Measurements from ENCODE around the gene SAP30BP.

Gene SAP30BP

DNA sequence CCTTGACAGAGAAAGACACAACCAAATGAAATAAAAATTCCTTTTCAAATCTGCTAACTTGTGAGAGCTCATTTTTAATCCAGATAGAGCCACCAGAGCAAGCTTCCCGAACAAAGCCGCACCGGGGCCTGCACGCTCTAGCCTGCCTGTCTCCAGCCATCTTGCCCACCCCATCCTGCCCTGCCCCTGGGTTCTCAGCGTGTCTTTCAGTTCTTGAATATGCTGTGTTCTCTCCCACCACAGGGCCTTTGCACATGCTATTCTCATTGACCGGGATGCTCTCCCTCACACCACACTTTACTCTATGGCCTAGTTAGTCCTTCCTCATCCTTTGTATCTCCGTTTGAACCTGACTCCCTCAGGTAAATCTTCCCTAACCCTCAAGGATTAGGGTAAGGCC lies 19.2 kb upstream of the SAP30BP start:
- Histone ChIP-seq H3K4me1 (ENCODE audit: insufficient read depth, low read length) (peaks cover 29% of the 10 kb centered on the region), H3K9ac (ENCODE audit: low read depth, low read length) (no peak overlapping the region), H3K36me3 (ENCODE audit: insufficient read depth, low read length) (peaks cover 10% of the 10 kb centered on the region; the same call in 1 of the 2 replicates), H3K9me3 (ENCODE audit: control insufficient read depth, insufficient read depth, low read length) (no peaks in the 10 kb centered on the region)

DNA sequence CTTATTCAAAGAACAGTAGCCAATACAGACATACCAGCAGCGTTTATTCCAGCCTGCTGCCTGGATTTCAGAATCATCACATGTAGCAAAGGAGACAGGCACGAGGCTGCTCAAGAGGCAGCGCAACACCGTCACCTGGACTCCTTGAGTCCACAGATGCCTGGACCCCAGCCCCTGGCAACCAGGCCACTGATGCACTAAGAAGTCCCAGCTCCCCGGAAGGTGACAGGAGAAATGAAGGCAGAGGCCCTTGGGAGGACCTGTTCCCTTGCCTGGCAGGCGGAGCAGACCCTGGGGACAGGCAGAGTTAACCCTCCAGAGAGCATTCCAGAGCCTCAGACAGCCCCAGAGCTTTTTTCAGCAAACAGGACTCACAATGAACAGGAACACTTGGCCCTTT lies 17.5 kb upstream of the SAP30BP start:
- H3K9me3 ChIP-seq (ENCODE audit: control insufficient read depth, insufficient read depth, low read length), result no peaks in the 10 kb centered on the region
- H3K36me3 ChIP-seq (ENCODE audit: insufficient read depth, low read length), result peaks cover 8% of the 10 kb centered on the region; the same call in 1 of the 2 replicates
- no peak overlapping the region for H3K9ac ChIP-seq (ENCODE audit: low read depth, low read length)
- H3K4me1 ChIP-seq (ENCODE audit: insufficient read depth, low read length), result peaks cover 20% of the 10 kb centered on the region; the same call in 1 of the 2 replicates

DNA sequence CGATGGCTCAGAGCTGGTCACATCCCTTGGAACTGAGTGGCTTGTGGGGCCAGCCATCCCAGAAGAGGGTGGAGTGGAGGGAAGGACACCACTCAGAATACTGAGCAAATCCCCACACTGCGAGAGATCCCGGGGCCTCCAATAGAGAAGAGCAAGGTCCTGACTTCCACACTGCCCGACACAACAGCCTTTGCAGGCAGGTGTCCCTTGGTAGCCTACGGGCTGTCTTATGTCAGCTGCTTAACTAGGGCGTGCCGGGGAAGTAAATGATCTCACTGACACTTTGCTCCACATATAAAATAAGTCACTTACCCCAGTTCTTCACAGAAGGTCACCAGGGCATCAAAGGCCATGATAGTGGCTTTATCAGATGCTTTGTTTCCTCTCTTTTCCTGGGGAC lies 16.3 kb upstream of the SAP30BP start:
- Histone ChIP-seq H3K36me3 (ENCODE audit: insufficient read depth, low read length) (peaks cover 8% of the 10 kb centered on the region; the same call in 1 of the 2 replicates), H3K9ac (ENCODE audit: low read depth, low read length) (no peak overlapping the region), H3K9me3 (ENCODE audit: control insufficient read depth, insufficient read depth, low read length) (no peaks in the 10 kb centered on the region), H3K4me1 (ENCODE audit: insufficient read depth, low read length) (peaks cover 11% of the 10 kb centered on the region; the same call in 1 of the 2 replicates)

DNA sequence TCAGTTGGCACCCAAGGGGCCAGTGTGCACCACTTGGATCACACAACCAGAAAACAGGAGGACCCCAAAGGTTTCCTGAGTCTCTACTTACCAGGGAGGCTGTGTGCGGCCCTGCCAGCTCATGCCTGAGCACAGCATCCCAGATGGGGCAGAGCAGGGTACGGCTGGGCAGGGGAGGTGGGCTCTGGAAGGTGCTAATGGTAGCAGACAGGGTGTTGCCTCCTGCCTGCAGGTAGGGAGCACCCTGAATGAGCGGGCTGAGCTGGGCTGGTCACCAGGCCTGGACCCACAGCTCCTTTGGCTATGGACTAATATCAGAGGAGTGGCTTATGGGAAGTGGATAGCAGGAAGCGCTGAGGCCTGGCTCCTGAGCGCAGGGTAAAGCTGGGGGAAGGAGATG lies 14.8 kb upstream of the SAP30BP start:
- no peaks in the 10 kb centered on the region for H3K4me1 ChIP-seq (ENCODE audit: insufficient read depth, low read length)
- no peaks in the 10 kb centered on the region for H3K9me3 ChIP-seq (ENCODE audit: control insufficient read depth, insufficient read depth, low read length)
- H3K9ac ChIP-seq (ENCODE audit: low read depth, low read length), result no peak overlapping the region
- peaks cover 11% of the 10 kb centered on the region for H3K36me3 ChIP-seq (ENCODE audit: insufficient read depth, low read length)

DNA sequence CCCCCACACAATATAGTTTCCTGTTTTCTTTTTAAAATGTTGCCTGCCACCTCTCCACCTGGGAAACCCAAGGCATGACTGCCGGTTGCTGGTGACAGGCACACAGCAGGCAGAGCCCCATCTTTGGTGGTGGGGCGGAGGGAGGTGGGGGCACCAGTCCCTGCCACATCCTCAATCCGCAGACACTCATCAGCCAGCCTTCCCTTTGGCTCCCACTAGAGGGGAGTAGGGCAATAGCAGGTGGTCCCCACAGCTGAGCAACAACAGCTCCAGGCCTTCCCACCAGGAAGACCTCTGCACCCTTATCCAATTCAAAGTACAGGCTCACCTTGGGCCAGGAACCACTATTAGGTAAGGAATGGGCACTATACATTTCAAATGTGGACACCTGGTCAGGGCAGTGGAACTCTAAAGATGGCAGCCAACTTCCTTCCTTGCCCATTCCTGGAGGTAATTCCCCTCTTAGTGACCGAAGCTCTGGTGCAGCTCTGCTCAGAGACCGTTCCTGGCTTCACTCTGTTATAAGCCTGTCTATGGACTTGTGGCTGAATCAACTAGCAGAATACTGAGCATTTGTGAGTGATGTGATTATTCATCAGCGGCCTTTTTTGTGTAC lies 14.1 kb upstream of the SAP30BP start:
- Histone ChIP-seq H3K9ac (ENCODE audit: low read depth, low read length) (no peak overlapping the region), H3K4me1 (ENCODE audit: insufficient read depth, low read length) (no peaks in the 10 kb centered on the region), H3K9me3 (ENCODE audit: control insufficient read depth, insufficient read depth, low read length) (no peaks in the 10 kb centered on the region), H3K36me3 (ENCODE audit: insufficient read depth, low read length) (peaks cover 12% of the 10 kb centered on the region)

DNA sequence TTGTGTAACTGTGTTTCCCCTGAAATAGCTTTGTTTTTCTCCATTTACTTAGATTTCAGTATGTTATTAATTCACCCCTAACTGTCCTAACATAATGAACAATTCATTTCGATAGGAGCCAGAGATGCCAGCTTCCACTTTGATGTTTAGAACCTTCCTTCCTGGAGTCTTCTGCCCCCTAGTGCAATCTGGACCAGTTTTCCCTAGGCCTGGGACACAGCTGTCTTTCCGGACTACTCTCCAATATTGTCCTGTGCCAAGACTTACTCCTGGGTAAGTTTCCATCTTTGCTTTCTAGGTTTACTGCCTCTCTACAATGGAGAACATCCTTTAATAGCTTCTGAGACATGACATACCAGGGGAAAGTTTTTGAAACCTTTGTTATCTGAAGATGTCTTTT lies 13.0 kb upstream of the SAP30BP start:
- Histone ChIP-seq H3K9me3 (ENCODE audit: control insufficient read depth, insufficient read depth, low read length) (no peaks in the 10 kb centered on the region), H3K36me3 (ENCODE audit: insufficient read depth, low read length) (peaks cover 17% of the 10 kb centered on the region), H3K9ac (ENCODE audit: low read depth, low read length) (no peak overlapping the region), H3K4me1 (ENCODE audit: insufficient read depth, low read length) (no peaks in the 10 kb centered on the region)

DNA sequence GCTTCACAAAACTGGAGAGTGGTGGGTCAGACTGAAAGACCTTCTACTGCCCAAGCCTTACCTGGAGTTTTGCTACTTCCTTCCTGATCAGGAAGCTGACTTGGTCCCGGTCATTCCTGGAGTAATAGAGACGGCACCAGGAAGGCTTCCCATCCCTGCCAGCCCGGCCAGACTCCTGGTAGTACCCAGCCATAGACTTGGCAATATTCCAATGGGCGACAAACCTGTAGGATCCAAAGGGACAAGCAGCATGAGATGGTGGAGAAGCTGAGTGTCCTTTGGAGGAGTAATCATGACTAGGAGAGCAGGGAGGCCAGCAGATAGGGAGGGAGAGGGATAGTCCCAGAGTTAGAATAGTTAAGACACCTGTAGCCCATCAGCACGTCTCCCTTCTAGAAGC lies 8.9 kb upstream of the SAP30BP start:
- no peaks in the 10 kb centered on the region for H3K9me3 ChIP-seq (ENCODE audit: control insufficient read depth, insufficient read depth, low read length)
- peaks cover 32% of the 10 kb centered on the region for H3K36me3 ChIP-seq (ENCODE audit: insufficient read depth, low read length)
- no peak overlapping the region for H3K9ac ChIP-seq (ENCODE audit: low read depth, low read length)
- H3K4me1 ChIP-seq (ENCODE audit: insufficient read depth, low read length), result no peaks in the 10 kb centered on the region

DNA sequence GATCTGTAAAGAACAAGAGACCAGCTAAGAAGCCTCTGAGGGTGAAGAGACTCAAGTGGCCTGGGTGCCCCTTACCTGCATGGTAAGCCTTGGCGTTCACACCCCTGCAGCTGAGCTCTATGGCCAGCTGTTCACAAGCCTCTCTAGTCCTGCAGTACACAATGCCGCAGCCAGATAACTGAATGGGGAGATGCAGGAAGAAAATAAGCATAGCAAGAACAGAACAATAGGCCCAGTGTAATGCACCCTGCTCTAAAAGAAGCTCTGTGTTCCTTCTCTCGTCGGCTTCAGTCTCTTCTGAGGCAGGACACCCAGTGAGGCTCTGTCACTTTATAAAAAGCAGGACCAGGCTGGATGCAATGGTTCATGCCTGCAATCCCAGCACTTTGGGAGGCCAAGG lies 5.6 kb upstream of the SAP30BP start:
- peaks cover 35% of the 10 kb centered on the region for H3K36me3 ChIP-seq (ENCODE audit: insufficient read depth, low read length)
- H3K9ac ChIP-seq (ENCODE audit: low read depth, low read length), result no peak overlapping the region
- H3K4me1 ChIP-seq (ENCODE audit: insufficient read depth, low read length), result no peaks in the 10 kb centered on the region
- no peaks in the 10 kb centered on the region for H3K9me3 ChIP-seq (ENCODE audit: control insufficient read depth, insufficient read depth, low read length)

DNA sequence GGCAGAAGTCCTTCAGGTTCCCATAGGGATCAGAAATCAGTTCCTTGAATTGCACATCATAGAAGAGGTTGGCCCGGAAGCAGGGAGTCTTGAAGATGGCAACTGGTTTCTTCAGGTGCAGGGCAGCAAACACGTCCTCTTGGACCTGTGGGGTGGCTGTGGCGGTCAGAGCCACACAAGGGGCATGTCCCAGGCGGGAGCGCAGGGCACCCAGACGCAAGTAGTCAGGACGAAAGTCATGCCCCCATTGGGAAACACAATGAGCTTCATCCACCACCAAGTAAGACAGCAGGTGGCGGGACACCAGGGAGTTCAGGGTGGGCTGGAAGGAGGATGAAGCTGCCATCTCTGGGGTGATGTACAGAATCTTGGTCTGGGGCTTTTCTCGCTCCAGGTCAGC lies 4.6 kb upstream of the SAP30BP start:
- no peaks in the 10 kb centered on the region for H3K9me3 ChIP-seq (ENCODE audit: control insufficient read depth, insufficient read depth, low read length)
- peaks cover 30% of the 10 kb centered on the region for H3K36me3 ChIP-seq (ENCODE audit: insufficient read depth, low read length)
- H3K4me1 ChIP-seq (ENCODE audit: insufficient read depth, low read length), result no peaks in the 10 kb centered on the region
- no peak overlapping the region for H3K9ac ChIP-seq (ENCODE audit: low read depth, low read length)

DNA sequence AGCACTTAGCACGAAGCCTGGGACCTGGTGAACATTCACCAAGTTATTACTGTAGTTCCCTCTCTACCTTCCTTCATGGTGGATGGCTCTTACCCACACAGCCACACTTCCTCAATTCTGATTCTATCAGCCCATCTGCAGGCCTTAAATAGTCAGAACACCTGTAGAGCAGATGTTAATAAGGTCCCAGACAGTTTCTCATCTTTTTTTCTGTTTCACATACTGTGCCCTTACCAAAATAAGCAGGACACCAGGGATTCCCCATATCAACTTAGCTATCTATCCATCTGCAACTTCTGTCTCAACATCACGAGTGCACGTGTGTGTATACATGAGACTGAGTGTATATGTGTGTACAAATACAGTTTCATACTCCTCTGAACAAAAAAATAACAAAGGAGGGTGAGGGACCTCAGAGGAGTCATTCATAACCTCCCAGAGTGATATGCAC lies 3.0 kb upstream of the SAP30BP start:
- Histone ChIP-seq H3K9me3 (ENCODE audit: control insufficient read depth, insufficient read depth, low read length) (no peaks in the 10 kb centered on the region), H3K9ac (ENCODE audit: low read depth, low read length) (no peak overlapping the region), H3K4me1 (ENCODE audit: insufficient read depth, low read length) (no peaks in the 10 kb centered on the region), H3K36me3 (ENCODE audit: insufficient read depth, low read length) (peaks cover 26% of the 10 kb centered on the region; the same call in 1 of the 2 replicates)

DNA sequence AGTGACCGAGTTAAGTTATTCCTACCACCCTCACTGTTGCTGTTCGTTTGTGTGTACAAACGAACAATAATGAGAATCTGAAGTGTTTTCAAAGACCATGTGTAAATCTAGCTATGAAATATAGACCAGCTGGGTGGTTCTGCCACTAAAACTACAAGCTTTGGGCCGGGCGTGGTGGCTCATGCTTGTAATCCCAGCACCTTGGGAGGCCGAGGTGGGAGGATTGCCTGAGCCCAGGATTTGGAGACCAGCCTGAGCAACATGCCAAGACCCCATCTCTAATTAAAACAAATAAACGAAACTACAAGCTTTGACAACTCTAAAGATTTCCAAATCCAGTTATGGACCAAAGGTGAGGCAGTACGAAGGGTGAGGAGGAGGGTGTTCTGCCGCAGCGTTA lies 1.2 kb upstream of the SAP30BP start:
- H3K36me3 ChIP-seq (ENCODE audit: insufficient read depth, low read length), result peaks cover 27% of the 10 kb centered on the region
- H3K4me1 ChIP-seq (ENCODE audit: insufficient read depth, low read length), result no peaks in the 10 kb centered on the region
- no peaks in the 10 kb centered on the region for H3K9me3 ChIP-seq (ENCODE audit: control insufficient read depth, insufficient read depth, low read length)
- peak overlapping the region; percentile 76; the same call in 1 of the 2 replicates for H3K9ac ChIP-seq (ENCODE audit: low read depth, low read length)

DNA sequence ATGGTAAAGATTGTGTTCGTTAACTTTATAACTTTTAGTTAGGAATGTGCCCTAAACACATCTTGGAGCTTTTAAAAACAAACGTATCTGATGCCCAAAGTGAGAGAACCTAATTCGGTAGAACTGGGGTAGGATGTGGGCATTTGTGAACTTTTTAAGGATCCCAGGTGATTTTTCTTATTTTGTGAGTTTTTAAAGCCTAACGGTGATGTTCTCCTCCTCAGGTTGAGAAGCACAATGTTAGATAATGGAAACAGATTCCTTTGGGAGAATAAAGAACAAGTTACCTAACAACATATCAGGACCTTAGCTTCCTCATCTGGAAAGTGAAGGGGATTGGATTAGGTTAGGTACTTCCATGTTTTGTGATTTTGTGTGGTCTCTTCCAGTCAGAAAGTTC lies 687 bp downstream of the SAP30BP start:
- Histone ChIP-seq H3K9me3 (ENCODE audit: control insufficient read depth, insufficient read depth, low read length) (no peaks in the 10 kb centered on the region), H3K36me3 (ENCODE audit: insufficient read depth, low read length) (peaks cover 22% of the 10 kb centered on the region), H3K4me1 (ENCODE audit: insufficient read depth, low read length) (no peaks in the 10 kb centered on the region), H3K9ac (ENCODE audit: low read depth, low read length) (peak overlapping the region; percentile 76)

DNA sequence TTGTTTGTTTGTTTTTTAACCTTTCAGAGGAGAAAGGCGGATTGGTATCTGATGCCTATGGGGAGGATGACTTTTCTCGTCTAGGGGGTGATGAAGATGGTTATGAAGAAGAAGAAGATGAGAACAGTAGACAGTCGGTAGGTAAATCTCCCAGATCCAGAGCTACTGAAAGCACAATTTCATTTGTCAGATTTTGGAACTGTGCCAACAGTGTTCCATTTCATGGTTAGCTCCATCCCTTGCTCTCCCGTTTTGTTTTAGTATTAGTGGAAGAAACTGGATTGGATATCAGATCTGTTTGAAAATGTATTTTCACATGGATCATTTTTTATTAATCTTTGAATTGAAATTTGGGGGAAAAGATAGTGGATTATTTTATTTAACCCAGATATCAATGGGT lies 1.4 kb downstream of the SAP30BP start:
- H3K9me3 ChIP-seq (ENCODE audit: control insufficient read depth, insufficient read depth, low read length), result no peaks in the 10 kb centered on the region
- peaks cover 20% of the 10 kb centered on the region for H3K36me3 ChIP-seq (ENCODE audit: insufficient read depth, low read length)
- no peaks in the 10 kb centered on the region for H3K4me1 ChIP-seq (ENCODE audit: insufficient read depth, low read length)
- H3K9ac ChIP-seq (ENCODE audit: low read depth, low read length), result no peak overlapping the region

DNA sequence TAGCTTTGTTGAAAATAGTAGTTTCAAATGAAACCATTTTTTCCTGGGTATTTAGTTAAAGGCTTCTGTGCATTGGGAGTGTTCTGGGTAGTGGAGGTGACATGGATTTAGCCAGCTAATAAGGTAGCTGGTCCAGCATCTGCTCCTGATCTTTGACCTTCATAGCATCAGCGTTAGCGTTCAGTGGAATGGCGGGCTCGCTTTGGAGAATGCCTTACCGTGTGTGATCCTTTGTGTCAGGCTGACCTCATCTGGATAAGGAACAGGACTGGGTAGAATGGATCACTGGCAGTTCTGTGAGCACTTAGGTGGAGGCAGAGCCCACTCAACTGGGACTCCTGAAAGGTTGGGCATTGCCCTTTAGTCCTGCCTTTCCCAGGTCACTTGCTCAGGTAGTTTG lies 3.7 kb downstream of the SAP30BP start:
- no peak overlapping the region for H3K9ac ChIP-seq (ENCODE audit: low read depth, low read length)
- peaks cover 17% of the 10 kb centered on the region for H3K36me3 ChIP-seq (ENCODE audit: insufficient read depth, low read length)
- H3K9me3 ChIP-seq (ENCODE audit: control insufficient read depth, insufficient read depth, low read length), result no peaks in the 10 kb centered on the region
- no peaks in the 10 kb centered on the region for H3K4me1 ChIP-seq (ENCODE audit: insufficient read depth, low read length)

DNA sequence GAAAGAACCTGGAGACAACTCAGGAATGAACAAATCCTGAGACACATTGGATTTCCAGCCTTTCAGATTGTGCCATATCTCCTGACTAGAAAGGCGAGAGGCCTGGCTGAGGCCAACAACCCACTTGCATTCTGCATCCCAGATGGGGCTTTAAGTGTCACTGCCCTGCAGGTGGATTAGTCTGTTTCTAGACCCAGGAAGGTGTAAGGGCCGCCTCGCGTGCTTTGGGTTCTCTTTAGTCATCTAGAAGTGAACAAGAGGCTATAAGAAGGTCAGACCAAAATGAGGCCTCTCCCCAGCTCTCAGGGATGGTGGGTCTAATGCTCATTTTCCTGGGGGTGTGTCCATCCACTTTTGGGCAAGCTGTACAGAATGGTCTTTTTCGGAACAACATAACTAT lies 4.9 kb downstream of the SAP30BP start:
- peaks cover 17% of the 10 kb centered on the region for H3K36me3 ChIP-seq (ENCODE audit: insufficient read depth, low read length)
- no peak overlapping the region for H3K9ac ChIP-seq (ENCODE audit: low read depth, low read length)
- no peaks in the 10 kb centered on the region for H3K4me1 ChIP-seq (ENCODE audit: insufficient read depth, low read length)
- H3K9me3 ChIP-seq (ENCODE audit: control insufficient read depth, insufficient read depth, low read length), result no peaks in the 10 kb centered on the region
